WTC11 (cell line): ENCODE results near the gene AP5B1. TPM values are rescaled to one million over a fixed set of nuclear protein-coding genes. Genes with fewer than 3 reads are reported as not detected.

ENCODE experiments used
- ATAC-seq: fragments of 200-7000 bp; cut with Tn5 transposase; 2 replicates; pipeline ENCODE4 v1.10.0; 2021; ENCODE audit warnings: mild to moderate bottlenecking, moderate library complexity
- CTCF ChIA-PET: fragments of 300-600 bp; sonication (Branson Sonifier 250); formaldehyde crosslinking; loops from one replicate; lab custom pipeline; 2021; ENCODE audit warnings: antibody characterized with exemption; lab: Charles Lee
- POLR2A ChIA-PET: fragments of 350-600 bp; sonication (Branson Sonifier 250); formaldehyde crosslinking; loops from one replicate; lab custom pipeline; 2021; ENCODE audit warnings: antibody characterized with exemption; lab: Charles Lee
- DNase-seq: peaks from one replicate; pipeline ENCODE4 v3.0.0; 2021; ENCODE audit warnings: low spot score
- H3K27ac Mint-ChIP-seq: 2 replicates; pipeline ENCODE4 v1.8.0; 2021; ENCODE audit warnings: mixed read lengths
- H3K27me3 Mint-ChIP-seq: 2 replicates; pipeline ENCODE4 v1.8.0; 2021; ENCODE audit warnings: low read depth, mild to moderate bottlenecking, moderate library complexity, mixed read lengths
- H3K36me3 Mint-ChIP-seq: 2 replicates; pipeline ENCODE4 v1.8.0; 2021; ENCODE audit warnings: mixed read lengths
- H3K4me1 Mint-ChIP-seq: 2 replicates; pipeline ENCODE4 v1.8.0; 2022; ENCODE audit warnings: mixed read lengths
- H3K4me3 Mint-ChIP-seq: 2 replicates; pipeline ENCODE4 v1.8.0; 2021; ENCODE audit warnings: mild to moderate bottlenecking, moderate library complexity, mixed read lengths
- H3K9me3 Mint-ChIP-seq: 2 replicates; pipeline ENCODE4 v1.8.0; 2021; ENCODE audit warnings: mixed read lengths
- AFF4 ChIP-seq: sonication (generic); formaldehyde crosslinking; IDR thresholded peaks from 2 replicates; pipeline ENCODE4 v1.8.1; 2023; ENCODE audit warnings: mild to moderate bottlenecking, missing genetic modification reagents, borderline replicate concordance
- AR ChIP-seq: fragments of 250-450 bp; sonication (Bioruptor Pico); IDR thresholded peaks from 2 replicates; pipeline ENCODE4 v1.9.0; 2021; ENCODE audit warnings: mild to moderate bottlenecking
- CBFB ChIP-seq: sonication (generic); formaldehyde crosslinking; IDR thresholded peaks from 2 replicates; pipeline ENCODE4 v1.8.1; 2022; ENCODE audit warnings: mild to moderate bottlenecking, low read depth, missing genetic modification reagents
- ETV6 ChIP-seq: sonication (generic); formaldehyde crosslinking; IDR thresholded peaks from 2 replicates; pipeline ENCODE4 v1.8.1; 2022; ENCODE audit warnings: mild to moderate bottlenecking, missing genetic modification reagents
- FOXK1 ChIP-seq: sonication (generic); formaldehyde crosslinking; IDR thresholded peaks from 2 replicates; pipeline ENCODE4 v1.8.0; 2022; ENCODE audit warnings: mild to moderate bottlenecking, moderate library complexity, missing genetic modification reagents
- GABPB1 ChIP-seq: sonication (generic); formaldehyde crosslinking; IDR thresholded peaks from 2 replicates; pipeline ENCODE4 v1.8.1; 2023; ENCODE audit warnings: mild to moderate bottlenecking, missing genetic modification reagents
- HMGA2 ChIP-seq: fragments of 250-450 bp; sonication (Bioruptor Pico); IDR thresholded peaks from 2 replicates; pipeline ENCODE4 v1.4.0; 2021; ENCODE audit warnings: mild to moderate bottlenecking, moderate library complexity
- NFATC4 ChIP-seq: fragments of 250-450 bp; sonication (Bioruptor Pico); IDR thresholded peaks from 2 replicates; pipeline ENCODE4 v1.9.0; 2021; ENCODE audit warnings: mild to moderate bottlenecking
- SMAD3 ChIP-seq: sonication (generic); formaldehyde crosslinking; IDR thresholded peaks from 2 replicates; pipeline ENCODE4 v1.8.0; 2022; ENCODE audit warnings: missing genetic modification reagents, mild to moderate bottlenecking, borderline replicate concordance
- ZNF121 ChIP-seq: sonication (generic); formaldehyde crosslinking; IDR thresholded peaks from 2 replicates; pipeline ENCODE4 v1.8.0; 2023; ENCODE audit warnings: missing genetic modification reagents
- ZNF263 ChIP-seq: sonication (generic); formaldehyde crosslinking; IDR thresholded peaks from 2 replicates; pipeline ENCODE4 v1.8.1; 2022; ENCODE audit warnings: low read depth, mild to moderate bottlenecking, moderate library complexity, missing genetic modification reagents
- total RNA-seq: library from RNA; stranded (reverse); gene quantifications from 3 replicates; pipeline ENCODE4 v1.2.3, GENCODE V29; 2021
- TF ChIP-seq, protein P1 (sequence below): sonication (generic); formaldehyde crosslinking; IDR thresholded peaks from 2 replicates; pipeline ENCODE4 v1.8.0; 2022; ENCODE audit warnings: mild to moderate bottlenecking, missing genetic modification reagents
- TF ChIP-seq, protein P2 (sequence below): sonication (generic); formaldehyde crosslinking; IDR thresholded peaks from 2 replicates; pipeline ENCODE4 v1.8.1; 2023; ENCODE audit warnings: mild to moderate bottlenecking, missing genetic modification reagents, moderate library complexity
- TF ChIP-seq, protein P3 (sequence below): sonication (generic); formaldehyde crosslinking; conservative IDR thresholded peaks from 2 replicates; pipeline ENCODE4 v1.8.1; 2023; ENCODE audit warnings: mild to moderate bottlenecking, low read depth, missing genetic modification reagents, moderate library complexity

AP5B1 gene
- total RNA-seq, 1 experiment from 2014 or later = 17.2 TPM

GRCh38 chr11:65801153-65801987, 20.6 kb upstream of the AP5B1 start:
- Mint-ChIP-seq H3K4me1 (peaks cover 22% of the 10 kb centered on the region), H3K9me3 (no peaks in the 10 kb centered on the region), H3K27me3 (no peaks in the 10 kb centered on the region), H3K36me3 (no peaks in the 10 kb centered on the region), H3K27ac (peak overlapping the region; percentile 57; the same call in 1 of the 2 replicates), H3K4me3 (no peak overlapping the region)
- CTCF ChIA-PET = interaction anchor here (0.8 to 11.3 kb wide), 7 partner anchors 10 to 90 kb away, joined by 3 to 130 read pairs (median 4); partner anchors contain the start of genes AP5B1 and KAT5
- DNase-seq = no peak
- POLR2A ChIA-PET = interaction anchor here (0.7 kb wide), 1 partner anchor 8 kb away, joined by 3 read pairs; no protein-coding TSS in a partner anchor
- TF ChIP-seq ZNF121 (no peak), NFATC4 (CRISPR knock-in tag) (no peak), CBFB (no peak), ZNF263 (CRISPR knock-in tag) (no peak), GABPB1 (no peak), FOXK1 (no peak), SMAD3 (CRISPR knock-in tag) (no peak), AFF4 (CRISPR knock-in tag) (no peak), HMGA2 (CRISPR knock-in tag) (no peak), AR (CRISPR knock-in tag) (no peak), ETV6 (CRISPR knock-in tag) (no peak)
- TF ChIP-seq, protein P1, sequence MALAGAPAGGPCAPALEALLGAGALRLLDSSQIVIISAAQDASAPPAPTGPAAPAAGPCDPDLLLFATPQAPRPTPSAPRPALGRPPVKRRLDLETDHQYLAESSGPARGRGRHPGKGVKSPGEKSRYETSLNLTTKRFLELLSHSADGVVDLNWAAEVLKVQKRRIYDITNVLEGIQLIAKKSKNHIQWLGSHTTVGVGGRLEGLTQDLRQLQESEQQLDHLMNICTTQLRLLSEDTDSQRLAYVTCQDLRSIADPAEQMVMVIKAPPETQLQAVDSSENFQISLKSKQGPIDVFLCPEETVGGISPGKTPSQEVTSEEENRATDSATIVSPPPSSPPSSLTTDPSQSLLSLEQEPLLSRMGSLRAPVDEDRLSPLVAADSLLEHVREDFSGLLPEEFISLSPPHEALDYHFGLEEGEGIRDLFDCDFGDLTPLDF (CRISPR knock-in tag) = no peak
- TF ChIP-seq, protein P2, sequence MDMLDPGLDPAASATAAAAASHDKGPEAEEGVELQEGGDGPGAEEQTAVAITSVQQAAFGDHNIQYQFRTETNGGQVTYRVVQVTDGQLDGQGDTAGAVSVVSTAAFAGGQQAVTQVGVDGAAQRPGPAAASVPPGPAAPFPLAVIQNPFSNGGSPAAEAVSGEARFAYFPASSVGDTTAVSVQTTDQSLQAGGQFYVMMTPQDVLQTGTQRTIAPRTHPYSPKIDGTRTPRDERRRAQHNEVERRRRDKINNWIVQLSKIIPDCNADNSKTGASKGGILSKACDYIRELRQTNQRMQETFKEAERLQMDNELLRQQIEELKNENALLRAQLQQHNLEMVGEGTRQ (CRISPR knock-in tag) = no peak
- TF ChIP-seq, protein P3, sequence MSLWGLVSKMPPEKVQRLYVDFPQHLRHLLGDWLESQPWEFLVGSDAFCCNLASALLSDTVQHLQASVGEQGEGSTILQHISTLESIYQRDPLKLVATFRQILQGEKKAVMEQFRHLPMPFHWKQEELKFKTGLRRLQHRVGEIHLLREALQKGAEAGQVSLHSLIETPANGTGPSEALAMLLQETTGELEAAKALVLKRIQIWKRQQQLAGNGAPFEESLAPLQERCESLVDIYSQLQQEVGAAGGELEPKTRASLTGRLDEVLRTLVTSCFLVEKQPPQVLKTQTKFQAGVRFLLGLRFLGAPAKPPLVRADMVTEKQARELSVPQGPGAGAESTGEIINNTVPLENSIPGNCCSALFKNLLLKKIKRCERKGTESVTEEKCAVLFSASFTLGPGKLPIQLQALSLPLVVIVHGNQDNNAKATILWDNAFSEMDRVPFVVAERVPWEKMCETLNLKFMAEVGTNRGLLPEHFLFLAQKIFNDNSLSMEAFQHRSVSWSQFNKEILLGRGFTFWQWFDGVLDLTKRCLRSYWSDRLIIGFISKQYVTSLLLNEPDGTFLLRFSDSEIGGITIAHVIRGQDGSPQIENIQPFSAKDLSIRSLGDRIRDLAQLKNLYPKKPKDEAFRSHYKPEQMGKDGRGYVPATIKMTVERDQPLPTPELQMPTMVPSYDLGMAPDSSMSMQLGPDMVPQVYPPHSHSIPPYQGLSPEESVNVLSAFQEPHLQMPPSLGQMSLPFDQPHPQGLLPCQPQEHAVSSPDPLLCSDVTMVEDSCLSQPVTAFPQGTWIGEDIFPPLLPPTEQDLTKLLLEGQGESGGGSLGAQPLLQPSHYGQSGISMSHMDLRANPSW (CRISPR knock-in tag) = no peak
- ATAC-seq = peak; percentile 17
